GM23338 (cell line): Measurements from ENCODE around the gene FBXO22. TPM values are rescaled to one million over a fixed set of nuclear protein-coding genes. Genes with fewer than 3 reads are reported as not detected.
A peak's percentile ranks its signal among the peaks of the same experiment; 100 is the strongest.
"Not testable (repeated sequence)": the region's sequence is repeated elsewhere in the genome, so short reads cannot be mapped to it uniquely, and the experiment has no call there.

Experiments
- ATAC-seq: fragments of 200-7000 bp; cut with Tn5 transposase; 3 replicates; pipeline ENCODE4 v1.9.1; 2020
- DNase-seq: peaks from one replicate; pipeline ENCODE4 v3.0.0-alpha.2; 2015; ENCODE audit warnings: low spot score
- H2AFZ ChIP-seq: fragments of 200-600 bp; sonication (generic); 2 replicates; pipeline ENCODE4 v1.8.0; 2016; ENCODE audit warnings: antibody characterized with exemption, mild to moderate bottlenecking, moderate library complexity
- H3F3A ChIP-seq: fragments of 200-600 bp; sonication (generic); replicated peaks from 2 replicates; pipeline ENCODE4 v1.8.0; 2017; ENCODE audit warnings: antibody characterized with exemption, mixed run types, low read depth
- H3K27ac ChIP-seq: fragments of 200-600 bp; sonication (generic); 2 replicates; pipeline ENCODE4 v1.6.1; 2016; ENCODE audit warnings: low read depth
- H3K27me3 ChIP-seq: fragments of 200-600 bp; sonication (generic); 2 replicates; pipeline ENCODE4 v1.8.0; 2016; ENCODE audit warnings: mild to moderate bottlenecking, mixed run types, moderate library complexity; ENCODE audit not compliant: insufficient read depth
- H3K36me3 ChIP-seq: fragments of 200-600 bp; sonication (generic); 2 replicates; pipeline ENCODE4 v1.8.0; 2016; ENCODE audit warnings: mild to moderate bottlenecking; ENCODE audit not compliant: insufficient read depth
- H3K4me1 ChIP-seq: fragments of 200-600 bp; sonication (generic); 2 replicates; pipeline ENCODE4 v1.8.0; 2016; ENCODE audit warnings: mild to moderate bottlenecking, moderate library complexity; ENCODE audit not compliant: insufficient read depth
- H3K4me2 ChIP-seq: fragments of 200-600 bp; sonication (generic); 2 replicates; pipeline ENCODE4 v1.7.1; 2017; ENCODE audit warnings: mixed run types
- H3K4me3 ChIP-seq: fragments of 200-600 bp; sonication (generic); 2 replicates; pipeline ENCODE4 v1.6.1; 2016; ENCODE audit warnings: mixed run types
- H3K79me2 ChIP-seq: fragments of 200-600 bp; sonication (generic); replicated peaks from 2 replicates; pipeline ENCODE4 v1.8.0; 2017; ENCODE audit warnings: mild to moderate bottlenecking; ENCODE audit not compliant: insufficient read depth
- H3K9me2 ChIP-seq: fragments of 200-600 bp; sonication (generic); 2 replicates; pipeline ENCODE4 v1.8.0; 2017; ENCODE audit not compliant: insufficient read depth
- H4K20me1 ChIP-seq: fragments of 200-600 bp; sonication (generic); replicated peaks from 2 replicates; pipeline ENCODE4 v1.8.0; 2017; ENCODE audit warnings: mild to moderate bottlenecking; ENCODE audit not compliant: insufficient read depth
- H3K27ac Mint-ChIP-seq: 2 replicates; pipeline ENCODE4 v1.8.0; 2020; ENCODE audit warnings: inconsistent platforms, mild to moderate bottlenecking, moderate library complexity, mixed read lengths
- H3K27me3 Mint-ChIP-seq: 3 replicates; pipeline ENCODE4 v1.8.0; 2022; ENCODE audit warnings: low read depth, mild to moderate bottlenecking, moderate library complexity, mixed read lengths, inconsistent platforms; ENCODE audit not compliant: insufficient read depth, poor library complexity
- H3K36me3 Mint-ChIP-seq: 3 replicates; pipeline ENCODE4 v1.8.0; 2021; ENCODE audit warnings: low read depth, mild to moderate bottlenecking, inconsistent platforms, moderate library complexity, mixed read lengths
- H3K4me1 Mint-ChIP-seq: 3 replicates; pipeline ENCODE4 v1.8.0; 2020; ENCODE audit warnings: mild to moderate bottlenecking, inconsistent platforms, mixed read lengths
- H3K4me3 Mint-ChIP-seq: 3 replicates; pipeline ENCODE4 v1.8.0; 2021; ENCODE audit warnings: moderate library complexity, mild to moderate bottlenecking, inconsistent platforms, mixed read lengths
- H3K9me3 Mint-ChIP-seq: 3 replicates; pipeline ENCODE4 v1.8.0; 2020; ENCODE audit warnings: moderate library complexity, mild to moderate bottlenecking, inconsistent platforms, mixed read lengths
- CREB1 ChIP-seq: fragments of 250-450 bp; sonication (Bioruptor Pico); IDR thresholded peaks from 2 replicates; pipeline ENCODE4 v1.5.0; 2020; ENCODE audit warnings: low read depth, mild to moderate bottlenecking, moderate library complexity
- EZH2 ChIP-seq: fragments of 200-600 bp; sonication (generic); IDR thresholded peaks from one replicate; pipeline ENCODE4 v1.8.0; 2017; ENCODE audit warnings: antibody characterized with exemption, mild to moderate bottlenecking, low read depth; ENCODE audit not compliant: unreplicated experiment
- EZH2phosphoT487 ChIP-seq: fragments of 200-600 bp; sonication (generic); IDR thresholded peaks from one replicate; pipeline ENCODE4 v1.8.1; 2018; ENCODE audit warnings: antibody characterized with exemption; ENCODE audit not compliant: unreplicated experiment
- JUNB ChIP-seq: IDR thresholded peaks from one replicate; pipeline ENCODE4 v1.6.1; 2016; ENCODE audit warnings: antibody characterized with exemption; ENCODE audit not compliant: unreplicated experiment
- POLR2AphosphoS5 ChIP-seq: IDR thresholded peaks from 2 replicates; pipeline ENCODE4 v1.6.1; 2016; ENCODE audit warnings: antibody characterized with exemption, low read depth
- REST ChIP-seq: IDR thresholded peaks from one replicate; pipeline ENCODE4 v1.6.1; 2018; ENCODE audit warnings: antibody characterized with exemption; ENCODE audit not compliant: unreplicated experiment
- STAT1 ChIP-seq: IDR thresholded peaks from one replicate; pipeline ENCODE4 v1.6.1; 2016; ENCODE audit warnings: antibody characterized with exemption; ENCODE audit not compliant: unreplicated experiment
- ZNF114 ChIP-seq: fragments of 250-450 bp; sonication (Bioruptor Pico); IDR thresholded peaks from 2 replicates; pipeline ENCODE4 v1.5.0; 2020; ENCODE audit warnings: mild to moderate bottlenecking, moderate library complexity
- polyA plus RNA-seq: library from polyadenylated mRNA; unstranded; fragments of >200 nt; fragmentation: Nextera tagmentation; extraction: Ambion mirVana; gene quantifications from 2 replicates; pipeline ENCODE4 v1.2.1, GENCODE V29; 2016
- total RNA-seq: library from RNA; depleted of rRNA; stranded (reverse); fragments of >200 nt; shearing (Covaris generic); gene quantifications from 2 replicates; pipeline ENCODE4 v1.2.3, GENCODE V29; 2014

FBXO22 gene
- total and polyA plus RNA-seq, 2 experiments from 2014 or later, result 79.8 to 94.5 TPM

GRCh38 chr15:75900577-75900976, 3.1 kb upstream of the FBXO22 start:
- Histone ChIP-seq H2AFZ (no peak overlapping the region), H3K4me1 (peaks cover 24% of the 10 kb centered on the region), H3K27me3 (no peaks in the 10 kb centered on the region), H4K20me1 (peaks cover 4% of the 10 kb centered on the region; the same call in 1 of the 2 replicates), H3K4me2 (no peak overlapping the region), H3K79me2 (peaks cover 15% of the 10 kb centered on the region), H3K9me2 (no peaks in the 10 kb centered on the region), H3K4me3 (no peak overlapping the region), H3F3A (0 out of 2 replicates have a peak, but pooled peaks cover 4% of the 10 kb centered on the region), H3K27ac (peak overlapping the region; percentile 82), H3K36me3 (peaks cover 6% of the 10 kb centered on the region)
- DNase-seq, result no peak
- H3K9me3 Mint-ChIP-seq, result no peaks in the 10 kb centered on the region
- ATAC-seq, result no peak
- H3K27ac Mint-ChIP-seq, result no peak overlapping the region; the same call in 1 of the 2 replicates
- no peak overlapping the region for H3K4me3 Mint-ChIP-seq
- H3K36me3 Mint-ChIP-seq, result peaks cover 16% of the 10 kb centered on the region
- peaks cover 18% of the 10 kb centered on the region for H3K27me3 Mint-ChIP-seq
- peaks cover 35% of the 10 kb centered on the region for H3K4me1 Mint-ChIP-seq
- TF ChIP-seq STAT1, result no peak
- TF ChIP-seq JUNB, result no peak
- no peak for TF ChIP-seq REST

- Mint-ChIP-seq H3K4me3 (peak overlapping the region; percentile 100), H3K9me3 (no peaks in the 10 kb centered on the region), H3K27me3 (peaks cover 18% of the 10 kb centered on the region), H3K4me1 (peaks cover 36% of the 10 kb centered on the region), H3K36me3 (peaks cover 26% of the 10 kb centered on the region), H3K27ac (peak overlapping the region; percentile 97)
- DNase-seq, result peak; percentile 97
- ATAC-seq, result peak; percentile 16
- 0 out of 2 replicates have a peak, but pooled peaks cover 4% of the 10 kb centered on the region for H3F3A ChIP-seq
- peak overlapping the region; percentile 90 for H3K4me2 ChIP-seq
- H3K27ac ChIP-seq, result peak overlapping the region; percentile 98
- H3K4me1 ChIP-seq, result peaks cover 24% of the 10 kb centered on the region
- peaks cover 31% of the 10 kb centered on the region for H3K79me2 ChIP-seq
- peaks cover 18% of the 10 kb centered on the region for H3K36me3 ChIP-seq
- no peak overlapping the region for H2AFZ ChIP-seq
- H3K27me3 ChIP-seq, result no peaks in the 10 kb centered on the region
- TF ChIP-seq JUNB (no peak), EZH2 (no peak)
- H3K9me2 ChIP-seq, result no peaks in the 10 kb centered on the region
- H3K4me3 ChIP-seq, result peak overlapping the region; percentile 95; the same call in 1 of the 2 replicates
- H4K20me1 ChIP-seq, result peaks cover 14% of the 10 kb centered on the region; the same call in 1 of the 2 replicates
Observed at GRCh38 chr15:75902129-75902557, 1.5 kb upstream of the FBXO22 start.

GRCh38 chr15:75905231-75905630, 1.6 kb downstream of the FBXO22 start:
- no peak for TF ChIP-seq POLR2AphosphoS5
- no peak for TF ChIP-seq CREB1 (CRISPR knock-in tag)
- TF ChIP-seq ZNF114 (CRISPR knock-in tag), result no peak
- TF ChIP-seq EZH2phosphoT487, result no peak
- no peak for TF ChIP-seq REST
- TF ChIP-seq STAT1, result no peak
- Histone ChIP-seq H3F3A (0 out of 2 replicates have a peak, but pooled peaks cover 4% of the 10 kb centered on the region), H4K20me1 (peaks cover 28% of the 10 kb centered on the region), H2AFZ (no peak overlapping the region), H3K4me3 (peak overlapping the region; percentile 95), H3K36me3 (peaks cover 25% of the 10 kb centered on the region), H3K79me2 (peaks cover 62% of the 10 kb centered on the region), H3K4me2 (peak overlapping the region; percentile 90; the same call in 1 of the 2 replicates), H3K27me3 (no peaks in the 10 kb centered on the region), H3K27ac (no peak overlapping the region), H3K9me2 (no peaks in the 10 kb centered on the region), H3K4me1 (peaks cover 24% of the 10 kb centered on the region)
- Mint-ChIP-seq H3K9me3 (peaks cover under 1% of the 10 kb centered on the region; the same call in 2 of the 3 replicates), H3K4me3 (peak overlapping the region; percentile 100), H3K27me3 (peaks cover 16% of the 10 kb centered on the region), H3K27ac (no peak overlapping the region), H3K36me3 (peaks cover 46% of the 10 kb centered on the region), H3K4me1 (peaks cover 36% of the 10 kb centered on the region)
- ATAC-seq, result no peak
- DNase-seq, result no peak

GRCh38 chr15:75910355-75910754, 6.7 kb downstream of the FBXO22 start:
- H3K27me3 Mint-ChIP-seq, H3F3A ChIP-seq, DNase-seq, H3K9me2 ChIP-seq, ATAC-seq, H3K4me3 ChIP-seq, H2AFZ ChIP-seq, H3K4me3 Mint-ChIP-seq, H3K27me3 ChIP-seq, H3K4me2 ChIP-seq, H3K27ac Mint-ChIP-seq, H3K4me1 Mint-ChIP-seq, H3K27ac ChIP-seq, H3K4me1 ChIP-seq, H3K9me3 Mint-ChIP-seq: not testable (repeated sequence)
- Histone ChIP-seq H3K79me2 (peaks cover 100% of the 10 kb centered on the region), H3K36me3 (peaks cover 46% of the 10 kb centered on the region), H4K20me1 (peaks cover 54% of the 10 kb centered on the region)
- peaks cover 80% of the 10 kb centered on the region for H3K36me3 Mint-ChIP-seq
